CD4-positive, alpha-beta T cell treated with Interferon gamma for 1 hour (primary cell): ENCODE measurements around the gene CARD19.

ENCODE experiments used
- DNase-seq: peaks from one replicate; pipeline ENCODE4 v3.0.0-alpha.2; 2020

Gene CARD19

DNA sequence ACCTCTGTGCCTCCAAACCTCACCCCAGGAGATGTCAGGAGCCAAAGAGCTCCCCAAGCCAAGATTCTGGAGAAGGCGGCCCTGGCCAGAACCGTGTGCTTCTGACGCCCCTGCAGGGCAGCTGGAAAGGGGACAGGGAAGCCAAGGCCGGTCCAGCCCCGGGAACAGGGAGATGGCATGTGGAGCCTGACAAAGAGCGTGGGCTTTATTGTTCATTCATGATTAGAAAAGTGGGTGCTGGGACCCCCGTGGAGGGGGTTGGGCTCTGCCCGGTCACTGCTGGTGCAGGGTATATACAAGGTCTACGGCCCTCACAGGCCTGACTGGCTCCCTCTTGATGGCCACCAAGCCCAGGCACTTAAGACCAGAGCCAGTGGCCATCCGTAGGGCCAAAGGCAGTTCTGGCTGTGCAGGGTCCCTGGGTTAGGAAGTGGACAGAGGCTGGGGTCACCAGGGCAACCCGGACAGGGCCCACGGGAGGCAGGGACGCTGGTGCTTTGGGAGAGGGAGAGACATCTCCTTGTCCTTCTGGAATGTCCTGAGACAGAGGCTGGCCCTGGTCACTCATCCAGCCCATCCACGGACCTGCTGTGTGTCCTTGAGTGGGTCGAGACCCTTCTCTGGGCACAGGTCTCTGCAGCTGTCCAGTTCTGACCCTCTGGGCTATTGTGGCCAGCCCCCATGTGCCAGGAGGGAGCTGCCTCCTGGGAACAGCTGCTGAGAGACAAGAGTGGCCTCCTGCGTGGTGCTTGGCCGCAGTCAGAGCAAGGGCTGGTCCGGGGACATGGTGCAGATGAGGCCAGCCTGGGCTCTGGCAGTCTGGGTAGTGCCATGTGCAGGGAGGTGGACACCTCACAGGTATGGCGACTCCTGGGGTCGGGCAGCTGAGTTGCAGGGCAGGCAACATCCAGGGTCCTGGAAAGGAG is 25.6 kb downstream of the CARD19 start:
- peak; percentile 0 for DNase-seq

DNA sequence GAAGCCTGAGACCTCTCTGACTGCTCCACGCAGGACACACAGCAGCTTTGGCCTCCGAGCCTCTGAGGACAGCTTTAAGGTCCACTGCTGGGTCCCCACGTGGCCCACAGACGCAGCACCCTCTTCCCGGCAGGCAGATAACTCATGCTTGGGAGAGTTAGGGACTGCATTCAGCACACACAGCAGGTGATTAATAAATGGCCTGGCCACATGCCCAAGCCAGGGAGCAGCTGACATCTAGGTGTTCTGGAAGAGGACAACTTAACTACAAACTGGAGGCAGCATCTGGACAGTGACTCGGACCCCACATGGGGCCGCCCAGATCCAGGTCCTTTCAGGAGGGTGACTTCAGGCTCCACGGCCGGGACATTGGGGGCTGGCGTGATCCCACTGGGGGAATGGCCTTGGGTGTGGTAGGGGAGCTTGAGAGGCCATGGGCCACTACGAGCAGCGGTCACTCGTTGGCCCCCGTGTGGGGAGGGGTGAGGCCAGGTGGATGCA is 26.8 kb downstream of the CARD19 start:
- DNase-seq = peak; percentile 0

DNA sequence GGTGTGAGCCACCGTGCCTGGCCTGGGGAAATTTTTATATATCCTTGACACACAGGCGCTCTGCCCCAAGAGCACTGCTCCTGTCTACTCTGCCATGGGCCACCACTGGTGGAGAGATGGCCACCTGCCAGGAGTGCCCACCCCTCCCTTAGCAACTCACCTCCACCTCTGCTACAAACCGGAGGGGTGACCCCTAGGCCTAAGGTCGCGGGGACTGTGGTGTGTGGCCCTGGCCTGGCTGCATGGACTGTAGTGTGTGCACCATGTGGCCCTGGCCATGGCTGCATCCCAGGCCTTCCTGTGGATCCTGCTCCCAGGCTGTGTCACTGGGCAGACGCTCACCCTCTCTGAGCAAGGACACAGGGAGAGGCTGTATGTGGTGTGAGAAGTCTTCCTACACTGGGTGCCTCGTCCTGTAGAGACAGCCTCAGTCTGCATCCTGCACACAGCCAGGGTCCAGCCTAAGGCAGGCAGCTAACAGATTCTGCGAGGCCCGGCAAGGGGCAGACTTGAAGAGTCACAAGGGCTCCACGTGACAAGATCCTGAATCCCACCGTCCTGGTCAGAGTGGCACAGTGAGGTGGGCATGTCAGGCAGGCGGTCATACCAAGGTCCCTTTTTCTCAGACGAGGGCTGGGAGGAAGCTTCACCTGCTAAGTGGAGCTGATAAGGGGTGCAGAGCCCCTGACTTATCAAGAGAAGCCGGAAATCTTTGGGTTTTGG is 27.7 kb downstream of the CARD19 start:
- DNase-seq = no peak

DNA sequence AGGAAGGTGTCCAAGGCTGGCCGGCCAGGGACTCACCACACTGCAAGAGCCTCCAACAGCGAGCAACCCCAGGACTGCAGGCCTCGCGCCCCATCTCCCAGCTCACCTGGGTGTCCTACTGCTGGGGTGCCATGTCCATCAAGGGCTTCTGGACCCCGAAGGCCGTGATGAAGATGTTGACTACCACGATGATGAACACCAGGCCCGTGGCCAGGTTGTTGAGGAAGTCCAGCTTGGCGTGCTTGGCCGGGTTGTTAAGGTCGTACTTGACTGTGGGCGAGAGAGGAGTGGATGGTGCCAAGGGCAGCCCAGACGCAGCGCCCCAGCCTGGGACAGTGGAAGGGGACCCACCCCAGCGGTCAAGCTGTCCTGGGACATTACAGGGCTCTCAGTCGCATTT is 28.8 kb downstream of the CARD19 start:
- no peak for DNase-seq

DNA sequence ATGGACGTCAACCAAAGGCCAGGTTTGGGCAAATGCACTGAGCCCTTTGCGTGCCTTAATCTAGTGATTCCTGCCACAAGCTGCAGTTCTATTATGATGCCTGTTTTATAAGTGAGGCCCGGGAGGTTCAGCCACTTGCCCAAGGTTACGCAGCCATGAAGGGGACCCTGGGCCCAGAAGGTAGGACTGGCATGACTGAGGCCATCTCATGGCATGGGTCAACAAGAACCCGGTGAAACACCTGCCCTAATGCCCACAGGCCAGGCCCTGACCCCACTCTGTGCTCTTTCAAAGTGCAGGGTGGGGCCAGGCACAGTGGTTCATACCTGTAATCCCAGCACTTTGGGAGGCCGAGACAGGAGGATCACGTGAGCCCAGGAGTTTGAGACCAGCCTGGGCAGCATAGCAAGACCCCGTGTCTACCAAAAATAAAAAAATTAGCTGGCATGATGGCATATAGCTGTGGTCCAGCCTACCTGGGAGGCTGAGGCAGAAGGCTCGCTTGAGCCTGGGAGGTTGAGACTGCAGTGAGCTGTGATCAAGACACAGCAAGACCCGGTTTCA is 29.4 kb downstream of the CARD19 start:
- DNase-seq = no peak

DNA sequence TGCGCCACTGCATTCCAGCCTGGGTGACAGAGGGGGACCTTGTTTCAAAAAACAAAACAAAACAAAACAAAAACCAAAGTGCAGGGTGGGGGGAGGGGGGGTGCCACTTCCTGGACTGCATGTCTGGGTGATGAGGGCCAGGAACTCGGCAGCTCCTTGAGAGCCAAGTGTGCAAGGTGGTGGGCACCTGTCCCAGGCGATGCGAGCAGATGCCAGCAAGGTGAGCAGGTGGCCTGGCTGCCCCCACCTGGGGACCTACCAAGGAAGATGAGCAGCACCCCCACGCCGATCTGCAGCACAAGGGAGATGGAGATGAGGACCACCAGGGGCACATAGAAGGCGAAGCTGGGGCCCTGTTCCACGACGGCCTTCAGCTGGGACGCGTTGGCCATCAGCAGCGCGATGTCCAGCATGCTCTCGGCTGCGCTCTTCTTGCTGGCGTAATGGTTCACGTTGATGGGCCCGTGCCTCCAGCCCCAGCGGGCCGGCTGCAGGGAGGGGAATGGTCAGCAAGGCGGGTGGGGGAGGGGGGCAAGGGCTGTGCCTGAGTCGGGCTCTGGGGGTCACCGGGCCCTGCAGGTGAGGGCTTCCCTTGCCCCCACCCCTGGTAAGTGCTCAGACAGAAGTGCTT is 30.2 kb downstream of the CARD19 start:
- no peak for DNase-seq

DNA sequence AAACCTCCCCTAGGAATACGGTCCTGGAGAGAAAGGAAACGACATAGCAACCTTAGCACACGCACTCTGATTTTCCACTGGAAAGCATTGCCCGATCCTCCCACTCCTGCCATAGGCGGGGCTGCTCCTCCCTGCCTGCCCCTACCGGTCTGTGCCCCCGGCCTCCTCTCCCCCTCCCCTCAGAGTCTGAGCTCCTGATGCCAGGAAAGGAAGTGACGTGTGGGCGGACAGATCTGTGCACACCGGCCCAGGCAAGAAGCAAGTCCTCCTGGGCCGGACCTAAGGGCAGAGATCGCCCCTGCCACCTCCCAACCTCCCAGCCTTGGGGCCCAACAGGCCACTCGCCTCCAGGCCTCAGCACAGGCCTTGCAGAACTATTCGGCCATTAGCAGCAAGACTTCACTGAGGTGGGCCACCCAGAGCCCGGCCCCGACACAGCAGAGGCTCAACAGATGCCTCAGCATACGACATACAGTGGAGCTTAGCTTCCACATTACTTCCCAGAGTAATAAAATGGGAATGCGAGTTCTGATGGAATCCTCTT is 30.9 kb downstream of the CARD19 start:
- no peak for DNase-seq

DNA sequence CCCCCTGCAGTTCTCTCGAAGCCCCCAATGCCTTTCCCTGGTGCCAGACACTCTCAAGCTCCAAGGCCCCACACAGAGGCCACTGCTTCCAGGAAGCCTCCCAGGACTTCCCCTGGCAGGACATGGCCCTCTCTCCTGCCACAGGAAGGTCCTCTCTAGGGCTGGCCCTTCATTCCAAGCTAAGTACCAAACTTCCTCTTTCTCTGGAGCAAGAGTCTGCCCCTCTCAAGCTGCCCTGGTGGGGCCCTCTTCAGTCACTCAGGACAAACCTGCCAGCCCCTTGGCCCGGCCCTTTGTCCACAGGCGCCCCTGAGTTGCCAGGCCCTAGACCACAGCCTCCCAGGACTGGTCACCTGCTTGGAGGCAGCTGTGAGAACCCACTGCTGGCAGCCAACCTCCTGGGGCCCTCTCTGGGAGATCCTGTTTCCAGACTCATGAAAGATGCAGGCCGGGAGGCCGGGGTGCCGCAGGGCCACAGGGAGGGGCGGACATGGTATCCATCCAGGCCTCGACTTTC is 31.4 kb downstream of the CARD19 start:
- DNase-seq = no peak

DNA sequence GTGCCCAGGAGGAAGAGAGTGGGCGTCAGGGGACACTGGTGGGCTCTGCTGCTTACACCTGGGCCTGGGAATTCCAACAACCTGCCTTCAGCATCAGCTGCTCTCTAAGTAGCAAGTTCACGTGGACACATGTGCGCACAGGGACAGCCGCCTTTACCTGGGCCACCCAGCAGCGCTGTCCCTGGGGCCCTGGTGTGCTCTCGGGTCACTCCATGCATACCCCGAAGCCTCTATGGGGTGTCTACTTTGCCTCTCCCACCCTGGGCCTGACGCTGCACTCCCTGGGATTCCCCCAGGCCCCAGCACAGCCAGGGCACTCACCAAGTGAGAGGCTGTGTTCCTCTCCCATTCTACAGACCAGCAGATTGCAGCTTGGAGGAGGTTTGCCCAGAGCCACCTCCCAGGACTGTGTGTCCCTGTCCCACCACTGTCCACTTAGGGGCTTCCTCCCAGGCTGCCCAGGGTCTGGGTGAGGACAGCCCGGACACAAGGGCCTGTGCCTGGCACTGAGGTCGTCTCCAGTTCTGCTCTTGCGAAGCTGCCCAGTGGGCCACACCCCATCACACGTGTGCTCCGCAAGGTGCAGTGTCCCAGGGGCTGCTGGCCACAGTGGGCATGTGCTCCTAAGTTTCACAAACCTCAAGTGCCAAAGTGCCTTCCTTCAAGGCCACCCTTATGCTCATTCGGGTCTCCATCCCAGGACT is 32.1 kb downstream of the CARD19 start:
- no peak for DNase-seq

DNA sequence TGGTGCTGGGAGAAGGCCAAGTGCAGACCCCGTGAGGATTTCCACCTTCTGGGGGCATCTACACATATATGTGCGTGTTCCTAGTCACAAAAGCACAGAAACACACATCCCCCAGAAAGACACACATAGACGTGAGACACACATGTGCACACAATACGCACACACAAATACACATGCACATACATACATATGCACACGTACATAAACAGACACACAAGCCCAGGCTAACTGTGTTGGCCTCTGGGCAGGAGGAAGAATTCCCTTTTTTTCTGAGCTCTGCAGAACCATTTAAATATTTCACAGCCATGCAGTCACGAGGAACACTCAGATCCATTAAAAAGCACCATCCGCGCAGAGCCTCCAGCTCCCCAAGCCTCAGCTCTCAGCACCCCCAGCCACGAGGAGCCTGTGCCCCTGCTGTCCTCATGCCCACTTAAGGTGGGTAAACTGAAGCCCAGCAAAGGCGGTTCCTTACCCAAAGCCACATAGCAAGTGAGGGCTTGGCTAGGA is 32.8 kb downstream of the CARD19 start:
- DNase-seq = no peak

DNA sequence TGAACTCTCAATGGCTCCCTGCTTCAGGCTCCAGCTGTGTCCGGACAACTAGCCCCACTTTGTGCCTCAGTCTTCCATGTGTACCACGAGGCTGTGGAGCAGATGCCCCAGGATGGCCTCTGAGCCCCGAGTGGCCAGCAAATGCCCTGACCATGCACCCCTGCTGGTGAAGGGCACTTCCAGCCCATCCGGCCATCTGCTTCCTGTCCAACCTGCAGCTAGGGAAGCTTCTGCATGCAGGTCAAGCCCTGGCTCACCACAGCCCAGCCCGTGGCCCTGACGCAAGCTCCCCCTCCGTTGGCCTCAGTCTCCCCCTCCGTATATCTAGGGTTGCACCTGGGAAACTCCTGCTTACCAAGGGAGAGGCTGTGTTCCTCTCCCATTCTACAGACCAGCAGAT is 33.3 kb downstream of the CARD19 start:
- no peak for DNase-seq

DNA sequence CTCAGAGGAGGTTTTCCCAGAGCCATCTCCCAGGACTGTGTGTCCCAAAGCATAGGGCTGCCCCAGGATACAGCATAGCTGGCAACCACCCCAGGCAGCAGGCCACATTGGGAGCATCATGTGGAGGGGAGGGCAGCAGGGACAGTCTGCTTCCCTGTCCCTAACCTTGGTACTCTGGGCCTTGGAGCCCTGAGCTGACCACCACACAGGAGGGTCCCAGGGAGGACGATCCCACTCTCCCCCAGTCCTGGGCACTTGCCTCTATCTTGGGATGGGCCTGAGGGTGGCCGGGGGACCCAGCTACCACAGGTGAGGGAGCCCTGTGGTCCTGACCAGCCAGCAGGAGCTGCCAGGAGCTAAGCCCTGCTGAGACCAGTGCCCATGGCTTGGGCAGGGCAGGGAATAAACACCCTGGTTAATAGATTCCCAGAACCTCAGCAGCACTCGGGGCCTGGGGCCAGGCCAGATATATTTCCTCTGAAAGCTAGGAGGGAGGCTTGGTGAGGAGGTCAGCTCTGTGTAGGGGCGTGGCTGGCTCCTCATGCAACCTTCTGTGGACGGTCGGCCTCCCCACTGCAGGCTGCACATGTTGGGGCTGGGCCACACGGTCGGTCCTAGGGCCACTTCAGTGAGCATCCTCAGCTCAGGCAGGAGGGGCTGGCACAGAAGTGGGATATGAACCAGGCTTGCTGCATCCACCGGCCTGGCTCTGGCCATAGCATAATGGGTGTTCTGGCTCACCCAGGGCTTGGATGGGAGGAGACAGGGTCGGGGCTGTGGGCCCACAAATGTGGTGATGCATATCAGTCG is 33.9 kb downstream of the CARD19 start:
- no peak for DNase-seq

DNA sequence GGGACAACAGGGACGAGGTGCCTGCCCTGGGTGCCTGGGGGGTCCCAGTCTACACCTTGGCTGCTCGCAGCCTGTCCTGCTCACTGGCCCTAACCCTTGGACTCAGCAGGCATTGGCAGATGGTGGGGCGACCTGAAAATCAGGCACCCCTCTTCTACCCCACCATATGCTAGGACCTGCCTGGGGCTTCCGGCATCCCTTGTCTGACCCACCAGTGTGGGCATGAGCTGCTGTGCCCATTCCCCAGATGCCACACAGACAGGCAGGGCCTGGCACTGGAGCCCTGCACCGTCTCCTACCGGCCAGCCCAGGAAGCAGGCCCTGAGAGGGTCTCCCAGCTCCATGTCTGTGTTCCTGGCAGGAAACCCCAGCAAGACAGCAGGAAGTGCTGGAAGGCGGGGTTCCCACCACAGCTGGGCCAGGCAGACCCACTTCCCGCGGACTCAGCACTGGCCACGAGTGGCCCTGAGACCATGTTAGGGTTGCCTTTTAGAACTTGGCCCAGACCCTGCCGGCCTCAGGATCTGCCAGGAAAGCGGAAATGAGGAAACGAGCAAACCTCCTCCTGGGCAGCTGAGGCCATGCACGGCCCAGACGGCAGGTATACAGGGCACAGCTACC is 35.0 kb downstream of the CARD19 start:
- no peak for DNase-seq

DNA sequence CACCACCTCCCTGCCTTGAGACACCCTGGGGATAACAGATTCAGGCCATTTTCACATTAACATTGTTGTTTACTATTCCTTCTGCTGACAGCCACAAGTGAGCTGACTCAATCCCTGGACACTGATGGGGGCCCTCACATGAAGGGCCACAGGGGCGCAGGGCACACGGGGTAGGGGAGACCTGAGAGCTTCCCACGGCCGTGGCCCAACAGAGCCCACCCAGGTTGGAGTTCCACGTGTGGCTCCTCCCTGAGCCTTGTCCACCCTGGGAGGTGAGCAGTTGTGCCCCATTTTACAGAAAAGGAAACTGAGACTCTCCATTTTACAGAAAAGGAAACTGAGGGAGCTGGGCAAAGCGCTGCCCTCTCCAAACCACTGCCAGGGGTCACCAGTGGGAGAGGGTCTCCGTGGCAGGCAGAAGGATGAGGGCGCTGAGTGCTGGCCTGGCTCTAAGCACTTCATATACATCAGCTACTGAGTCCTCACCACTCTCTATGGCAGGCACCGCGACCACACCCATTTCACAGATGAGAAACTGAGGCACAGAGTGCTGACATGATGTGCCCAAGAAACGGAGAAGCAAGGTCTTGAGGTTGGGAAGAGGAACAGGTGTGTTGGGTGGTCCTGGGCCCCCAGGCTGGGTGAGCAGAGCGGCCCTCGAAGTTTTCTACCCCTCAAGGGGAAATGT is 35.7 kb downstream of the CARD19 start:
- DNase-seq = no peak

DNA sequence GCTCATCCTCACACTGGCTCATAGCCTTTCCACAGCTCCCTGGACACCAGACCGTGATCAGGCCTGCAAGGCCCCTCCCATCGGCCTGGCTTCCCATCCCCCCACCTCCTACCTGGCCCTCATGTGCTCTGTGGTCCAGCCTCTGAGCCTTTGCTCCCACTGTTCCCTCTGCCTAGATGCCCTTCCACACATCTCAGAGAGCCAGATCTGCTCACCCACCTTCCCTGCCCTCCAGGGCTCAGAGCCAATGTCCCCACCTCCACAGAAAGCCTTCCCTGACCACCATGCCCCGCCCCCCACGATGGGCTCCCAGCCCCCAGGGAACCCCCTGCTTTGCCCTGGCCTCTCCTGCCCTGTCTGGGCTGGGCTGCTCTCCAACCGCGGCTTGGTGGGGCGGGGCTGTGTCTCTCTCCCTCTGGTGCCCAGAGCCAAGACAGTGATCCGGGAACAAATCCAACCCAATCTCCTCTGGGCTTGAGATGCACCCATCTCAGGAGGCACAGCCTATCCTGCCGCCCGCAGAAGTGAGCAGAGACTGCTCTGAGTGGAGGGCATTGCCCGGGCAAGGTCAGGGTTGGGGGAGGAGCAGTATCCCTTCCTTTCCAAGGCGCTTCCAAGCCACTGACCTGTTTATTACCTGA is 36.4 kb downstream of the CARD19 start:
- DNase-seq = no peak

DNA sequence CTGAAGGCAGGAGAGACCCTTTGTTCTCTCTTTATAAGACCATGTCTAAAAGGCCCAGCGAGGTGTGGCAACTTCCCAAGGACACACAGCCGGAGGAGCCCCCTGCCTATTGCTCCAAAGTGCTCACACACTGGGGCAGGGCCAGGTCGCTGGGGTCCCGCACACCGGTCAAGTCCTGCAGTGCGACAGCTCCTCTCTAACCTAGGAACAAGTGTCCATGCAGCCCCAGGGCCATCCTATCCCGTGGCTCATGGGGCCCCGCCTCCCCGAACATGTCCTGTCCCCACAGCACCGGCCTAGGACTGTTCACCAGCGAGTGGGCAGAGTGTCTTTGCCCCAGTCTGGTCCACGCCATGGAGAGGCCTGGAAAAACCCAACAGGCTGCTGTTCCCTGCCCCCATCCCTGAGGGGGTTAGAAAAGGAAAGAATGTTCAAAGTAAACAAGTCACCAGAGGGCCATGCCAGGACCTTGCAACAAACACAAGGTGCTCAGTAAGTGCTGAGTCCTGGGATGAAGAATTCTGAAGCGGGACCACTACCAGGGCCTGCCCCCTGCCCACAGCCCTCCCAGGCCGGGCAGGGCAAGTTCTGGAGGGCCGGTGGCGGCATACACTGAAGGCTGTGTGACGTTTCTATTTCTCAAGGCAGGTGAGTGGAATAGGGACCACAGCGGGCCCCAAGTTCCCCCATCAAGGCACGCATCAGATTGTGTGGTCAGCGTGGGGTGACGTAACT is 37.1 kb downstream of the CARD19 start:
- DNase-seq = peak; percentile 81

DNA sequence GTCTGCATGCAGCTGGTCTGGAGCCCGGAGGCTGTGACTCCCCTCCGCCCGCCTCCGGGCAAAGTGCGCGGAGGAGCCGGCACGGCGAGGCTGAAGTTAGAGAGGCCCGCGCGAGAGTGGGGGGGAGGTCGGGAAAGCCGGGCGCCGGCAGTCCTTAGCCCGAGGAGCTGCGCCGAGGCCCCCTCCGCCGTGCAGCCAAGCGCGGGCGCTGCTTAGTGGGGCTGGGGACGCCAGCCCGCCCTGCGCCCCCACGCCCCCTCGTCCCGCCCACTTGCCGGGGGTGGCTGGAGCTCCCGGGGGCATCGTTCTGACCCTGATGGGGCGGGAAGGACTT is 37.6 kb downstream of the CARD19 start:
- no peak for DNase-seq

DNA sequence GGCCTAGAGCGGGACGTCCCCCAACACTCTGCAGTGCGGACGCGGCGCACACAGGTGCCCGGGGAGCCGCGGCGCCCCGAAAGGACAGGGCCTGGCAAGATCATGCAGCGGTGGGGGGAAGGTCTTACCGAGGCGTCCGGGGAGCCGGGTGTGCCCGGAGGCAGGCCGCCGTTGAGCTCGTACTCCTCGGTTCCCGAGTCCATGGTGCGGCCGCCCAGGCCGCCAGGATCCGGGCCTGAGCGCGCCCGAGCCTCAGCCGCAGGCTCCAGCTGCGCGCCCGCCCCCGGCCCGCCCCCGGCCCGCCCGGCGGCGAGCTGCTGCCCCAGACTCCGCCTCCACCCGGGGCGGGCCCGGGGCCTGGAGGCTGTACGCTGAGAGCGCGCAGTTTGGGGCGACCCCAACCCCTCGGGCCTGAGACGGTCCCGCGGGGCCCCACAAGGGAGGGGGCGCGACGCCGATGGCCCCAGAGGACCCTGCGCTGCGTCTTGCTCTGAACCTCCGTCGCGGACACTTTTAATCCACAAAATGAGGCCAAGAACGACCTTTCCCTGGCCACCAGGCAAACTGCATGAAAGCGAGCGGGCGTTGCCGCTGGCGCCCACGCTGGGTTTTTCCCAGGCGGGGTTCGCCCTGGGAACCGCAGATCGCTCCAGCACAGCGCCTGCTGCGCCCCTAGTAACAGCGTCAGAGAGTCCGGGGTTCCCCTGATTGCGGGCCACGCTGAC is 38.2 kb downstream of the CARD19 start, which contains the start of gene NINJ1:
Gene NINJ1, minus strand, starts transcription at position 237 of the 725 bp plus-strand sequence. Its CDS starts 34 bp downstream, at position 203.
- peak; percentile 91 for DNase-seq
